NT2/D1 (cell line): ENCODE results near the gene NFE2L1.

Source experiments
- SUZ12 ChIP-seq: IDR thresholded peaks from 2 replicates; pipeline ENCODE4 v1.6.1; 2011; ENCODE audit not compliant: insufficient read length, insufficient read depth; ENCODE audit errors: extremely low read depth
- YY1 ChIP-seq: IDR thresholded peaks from 2 replicates; pipeline ENCODE4 v1.6.1; 2011; ENCODE audit not compliant: insufficient read length, insufficient read depth
- ZNF274 ChIP-seq: IDR thresholded peaks from 2 replicates; pipeline ENCODE4 v1.6.1; 2011; ENCODE audit warnings: mild to moderate bottlenecking, low read depth, low read length

- TF ChIP-seq YY1 (no peak), ZNF274 (no peak), SUZ12 (no peak)
Measured at GRCh38 chr17:48100160-48100559, 52.0 kb downstream of the NFE2L1 start.
